CD14-positive monocyte (primary cell): ENCODE results near the gene HDAC10. TPM values are rescaled to one million over a fixed set of nuclear protein-coding genes. Genes with fewer than 3 reads are reported as not detected.

Experiments
- DNase-seq, 3 donors: peaks; one replicate each; pipeline ENCODE4 v3.0.0-alpha.2; 2011 to 2022
- H2AFZ ChIP-seq: 2 replicates; pipeline ENCODE4 v1.6.0; 2012; ENCODE audit warnings: mild to moderate bottlenecking, low read depth, low read length, inconsistent platforms; ENCODE audit not compliant: insufficient read depth, poor library complexity, severe bottlenecking
- H3K27ac ChIP-seq, 2 donors: 1 replicate in 1 of 2; 2 replicates in 1 of 2; pipeline ENCODE4 v1.5.1; 2012 to 2013; ENCODE audit warnings: low read length in 2 of 2, control low read depth in 1 of 2, inconsistent platforms in 1 of 2, low read depth in 1 of 2, mild to moderate bottlenecking in 1 of 2
- H3K27me3 ChIP-seq, 2 donors: one replicate each; pipeline versions ENCODE4 v1.6.0 to v1.6.1; 2011 to 2013; ENCODE audit warnings: low read length in 2 of 2; ENCODE audit not compliant: control insufficient read depth in 2 of 2, insufficient read depth in 2 of 2
- H3K36me3 ChIP-seq, 2 donors: replicated peaks in 1 of 2; 1 replicate in 1 of 2; 2 replicates in 1 of 2; pipeline versions ENCODE4 v1.5.1 to v1.6.1; 2012 to 2013; ENCODE audit warnings: low read length in 2 of 2, control low read depth in 1 of 2, inconsistent platforms in 1 of 2, mild to moderate bottlenecking in 1 of 2; ENCODE audit not compliant: insufficient read depth in 2 of 2, control insufficient read depth in 1 of 2
- H3K4me1 ChIP-seq, 2 donors: 1 replicate in 1 of 2; 2 replicates in 1 of 2; pipeline versions ENCODE4 v1.5.1 to v1.6.1; 2012 to 2013; ENCODE audit warnings: low read length in 2 of 2, control low read depth in 1 of 2, inconsistent platforms in 1 of 2, mild to moderate bottlenecking in 1 of 2, moderate library complexity in 1 of 2; ENCODE audit not compliant: insufficient read depth in 2 of 2, control insufficient read depth in 1 of 2
- H3K4me2 ChIP-seq: replicated peaks from 2 replicates; pipeline ENCODE3; 2012; ENCODE audit warnings: low read length, moderate library complexity, mild to moderate bottlenecking; ENCODE audit not compliant: poor library complexity, severe bottlenecking; ENCODE audit errors: extremely low read depth
- H3K4me3 ChIP-seq, 3 experiments: fragments of 200-600 bp in 1 of 3; sonication (generic) in 1 of 3; replicated peaks in 1 of 3; 1 replicate in 2 of 3; 2 replicates in 1 of 3; pipeline ENCODE4 v1.5.1; 2011 to 2013; ENCODE audit warnings: low read length in 3 of 3, mild to moderate bottlenecking in 3 of 3, control low read depth in 2 of 3, low read depth in 2 of 3, inconsistent platforms in 1 of 3, moderate library complexity in 1 of 3
- H3K79me2 ChIP-seq: 2 replicates; pipeline ENCODE4 v1.6.0; 2012; ENCODE audit warnings: mild to moderate bottlenecking, control low read depth, inconsistent platforms, low read length, moderate library complexity; ENCODE audit not compliant: insufficient read depth
- H3K9ac ChIP-seq: 2 replicates; pipeline ENCODE4 v1.6.0; 2017; ENCODE audit warnings: low read length, mild to moderate bottlenecking; ENCODE audit not compliant: insufficient read depth, poor library complexity, severe bottlenecking
- H3K9me3 ChIP-seq, 2 donors: replicated peaks in 1 of 2; 1 replicate in 1 of 2; 2 replicates in 1 of 2; pipeline versions ENCODE4 v1.5.1 to v1.6.1; 2012 to 2013; ENCODE audit warnings: low read length in 2 of 2, control low read depth in 1 of 2; ENCODE audit not compliant: control insufficient read depth in 1 of 2, insufficient read depth in 1 of 2
- H4K20me1 ChIP-seq: 2 replicates; pipeline ENCODE4 v1.6.0; 2012; ENCODE audit warnings: mild to moderate bottlenecking, low read length, control low read depth, moderate library complexity; ENCODE audit not compliant: insufficient read depth
- H3K27ac Mint-ChIP-seq, 7 donors: one replicate each; pipeline ENCODE4 v1.8.0; 2020; ENCODE audit warnings: mild to moderate bottlenecking in 7 of 7, mixed read lengths in 7 of 7, moderate library complexity in 6 of 7, inconsistent platforms in 2 of 7
- H3K27me3 Mint-ChIP-seq, 3 donors: one replicate each; pipeline ENCODE4 v1.8.0; 2021 to 2022; ENCODE audit warnings: low read depth in 3 of 3, mild to moderate bottlenecking in 3 of 3, mixed read lengths in 3 of 3, moderate library complexity in 3 of 3, inconsistent platforms in 1 of 3
- H3K36me3 Mint-ChIP-seq, 2 donors: one replicate each; pipeline ENCODE4 v1.8.0; 2020; ENCODE audit warnings: mixed read lengths in 2 of 2, inconsistent platforms in 1 of 2, mild to moderate bottlenecking in 1 of 2
- H3K4me1 Mint-ChIP-seq: one replicate; pipeline ENCODE4 v1.8.0; 2020; ENCODE audit warnings: mild to moderate bottlenecking, mixed read lengths
- H3K4me3 Mint-ChIP-seq, 2 donors: one replicate each; pipeline ENCODE4 v1.8.0; 2020; ENCODE audit warnings: mild to moderate bottlenecking in 2 of 2, mixed read lengths in 2 of 2, moderate library complexity in 1 of 2
- H3K9me3 Mint-ChIP-seq, 7 donors: one replicate each; pipeline ENCODE4 v1.8.0; 2020 to 2022; ENCODE audit warnings: mixed read lengths in 7 of 7, mild to moderate bottlenecking in 6 of 7, moderate library complexity in 6 of 7, inconsistent platforms in 2 of 7
- WGBS: methylation state at CpG from one replicate; pipeline ENCODE4 v1.1.5; 2013; ENCODE audit warnings: missing lambda C conversion rate; ENCODE audit not compliant: insufficient coverage; 5-methylcytosine and 5-hydroxymethylcytosine counted together
- intact Hi-C, 2 donors: fragments of 100-400 bp; cut with micrococcal nuclease; formaldehyde crosslinking; loops; one replicate each; pipeline versions ENCODE4 v1.15.0 to v1.15.1; 2023
- polyA plus RNA-seq, 3 donors: library from polyadenylated mRNA; depleted of rRNA in 1 of 3; unstranded in 2 of 3; stranded (reverse) in 1 of 3; fragments of 300-500 nt in 2 of 3; fragments of >200 nt in 1 of 3; fragmentation: Illumina TruSeq in 2 of 3; gene quantifications; 1 replicate in 2 of 3; 2 replicates in 1 of 3; pipeline ENCODE4 v1.2.3, GENCODE V29; 2012 to 2021
- TF ChIP-seq, protein P1 (sequence below): fragments of 200-600 bp; IDR thresholded peaks from one replicate; pipeline ENCODE4 v1.8.0; 2022; ENCODE audit warnings: antibody characterized with exemption, mild to moderate bottlenecking

Gene HDAC10
- polyA plus RNA-seq, 3 donors: 9.2 to 148 (median 13.7) TPM

DNA sequence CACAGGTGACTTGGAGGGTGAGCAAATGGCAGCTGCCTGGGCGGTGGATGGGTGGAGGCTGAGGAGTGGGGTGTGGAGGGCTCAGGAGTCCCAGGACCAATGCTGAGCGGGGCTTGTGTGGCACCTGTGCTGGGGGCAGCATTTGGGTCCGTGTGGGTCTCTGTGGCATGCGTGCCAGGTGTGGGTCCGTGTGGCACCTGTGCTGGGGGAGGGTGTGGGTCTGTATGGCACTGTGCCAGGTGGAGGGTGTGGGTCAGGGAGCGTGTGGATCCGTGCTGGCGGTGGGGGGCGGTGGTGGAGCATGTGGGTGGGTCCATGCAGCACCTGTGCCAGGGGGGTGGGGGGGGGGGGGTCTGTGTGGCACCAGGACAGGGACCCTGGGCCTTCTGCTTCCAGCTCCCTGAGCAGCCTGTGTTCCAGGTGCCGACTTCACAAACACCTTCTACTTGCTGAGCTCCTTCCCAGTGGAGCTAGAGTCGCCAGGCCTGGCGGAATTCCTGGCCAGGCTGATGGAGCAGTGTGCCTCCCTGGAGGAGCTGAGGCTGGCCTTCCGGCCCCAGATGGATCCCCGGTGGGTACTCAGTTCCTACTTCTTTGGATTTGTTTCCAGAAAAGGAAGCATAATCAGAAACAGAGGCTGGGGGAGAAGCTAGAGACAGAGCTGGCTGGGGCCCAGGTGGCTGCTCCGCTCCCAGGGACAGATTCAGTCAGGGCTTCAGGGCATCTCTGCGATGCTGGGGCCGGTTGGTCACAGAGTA, 35.6 kb downstream of the HDAC10 start:
- Histone ChIP-seq H3K27ac (no peak overlapping the region), H3K9me3 (no peaks in the 10 kb centered on the region), H3K79me2 (peaks cover 48% of the 10 kb centered on the region), H3K4me2 (no peak overlapping the region), H2AFZ (no peak overlapping the region), H4K20me1 (peaks cover 100% of the 10 kb centered on the region), H3K27me3 (no peaks in the 10 kb centered on the region), H3K4me1 (peaks cover 0 to 9% of the 10 kb centered on the region in 2 donors), H3K36me3 (peaks cover 82 to 90% of the 10 kb centered on the region in 2 donors), H3K4me3 (no peak overlapping the region), H3K9ac (no peak overlapping the region)
- peaks cover 69 to 92% of the 10 kb centered on the region in 2 donors for H3K36me3 Mint-ChIP-seq
- TF ChIP-seq, protein P1, sequence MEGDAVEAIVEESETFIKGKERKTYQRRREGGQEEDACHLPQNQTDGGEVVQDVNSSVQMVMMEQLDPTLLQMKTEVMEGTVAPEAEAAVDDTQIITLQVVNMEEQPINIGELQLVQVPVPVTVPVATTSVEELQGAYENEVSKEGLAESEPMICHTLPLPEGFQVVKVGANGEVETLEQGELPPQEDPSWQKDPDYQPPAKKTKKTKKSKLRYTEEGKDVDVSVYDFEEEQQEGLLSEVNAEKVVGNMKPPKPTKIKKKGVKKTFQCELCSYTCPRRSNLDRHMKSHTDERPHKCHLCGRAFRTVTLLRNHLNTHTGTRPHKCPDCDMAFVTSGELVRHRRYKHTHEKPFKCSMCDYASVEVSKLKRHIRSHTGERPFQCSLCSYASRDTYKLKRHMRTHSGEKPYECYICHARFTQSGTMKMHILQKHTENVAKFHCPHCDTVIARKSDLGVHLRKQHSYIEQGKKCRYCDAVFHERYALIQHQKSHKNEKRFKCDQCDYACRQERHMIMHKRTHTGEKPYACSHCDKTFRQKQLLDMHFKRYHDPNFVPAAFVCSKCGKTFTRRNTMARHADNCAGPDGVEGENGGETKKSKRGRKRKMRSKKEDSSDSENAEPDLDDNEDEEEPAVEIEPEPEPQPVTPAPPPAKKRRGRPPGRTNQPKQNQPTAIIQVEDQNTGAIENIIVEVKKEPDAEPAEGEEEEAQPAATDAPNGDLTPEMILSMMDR: no peak
- H3K27ac Mint-ChIP-seq: peak overlapping the region in 2 of 7 donors; percentile 50 to 52
- H3K27me3 Mint-ChIP-seq: no peaks in the 10 kb centered on the region
- WGBS: 95% methylated on average over 12 of the region's 17 CpGs
- H3K4me3 Mint-ChIP-seq: no peak overlapping the region
- intact Hi-C loops: no loop called here
- no peaks in the 10 kb centered on the region for H3K9me3 Mint-ChIP-seq
- peaks cover 6% of the 10 kb centered on the region for H3K4me1 Mint-ChIP-seq
- DNase-seq: no peak

DNA sequence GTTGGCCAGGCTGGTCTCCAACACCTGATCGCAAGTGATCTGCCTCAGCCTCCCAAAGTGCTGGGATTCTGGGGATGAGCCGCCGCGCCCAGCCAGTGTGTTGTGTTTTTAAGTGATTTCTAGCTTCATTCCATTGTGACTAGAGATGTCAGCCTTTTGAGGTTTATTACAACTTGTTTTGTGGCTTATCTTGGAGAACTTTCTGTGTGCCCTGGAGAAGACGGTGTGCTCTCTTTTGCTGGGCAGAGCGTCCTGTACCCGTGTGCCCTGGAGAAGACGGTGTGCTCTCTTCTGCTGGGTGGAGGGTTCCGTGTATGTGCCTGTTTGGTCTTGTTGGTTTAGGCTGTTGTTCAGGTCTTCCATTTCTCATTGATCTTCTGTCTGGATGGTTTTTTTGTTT, 37.8 kb downstream of the HDAC10 start:
- H3K4me1 Mint-ChIP-seq: peaks cover 4% of the 10 kb centered on the region
- intact Hi-C loops: no loop called here
- H3K36me3 Mint-ChIP-seq: peaks cover 69 to 93% of the 10 kb centered on the region in 2 donors
- no peaks in the 10 kb centered on the region for H3K27me3 ChIP-seq
- peaks cover 0 to 4% of the 10 kb centered on the region in 2 donors for H3K4me1 ChIP-seq
- peaks cover 68% of the 10 kb centered on the region for H3K79me2 ChIP-seq
- no peak overlapping the region for H3K27ac ChIP-seq
- DNase-seq: no peak
- peak overlapping the region in 1 of 7 donors; percentile 63 for H3K27ac Mint-ChIP-seq
- H2AFZ ChIP-seq: no peak overlapping the region
- H3K9ac ChIP-seq: no peak overlapping the region
- H3K4me3 ChIP-seq: no peak overlapping the region
- no peaks in the 10 kb centered on the region for H3K9me3 Mint-ChIP-seq
- H3K9me3 ChIP-seq: no peaks in the 10 kb centered on the region
- TF ChIP-seq, protein P1: no peak
- WGBS: 94% methylated on average over 8 of the region's 9 CpGs
- H3K4me2 ChIP-seq: no peak overlapping the region
- peaks cover 100% of the 10 kb centered on the region for H4K20me1 ChIP-seq
- peaks cover 85 to 93% of the 10 kb centered on the region in 2 donors for H3K36me3 ChIP-seq
- no peak overlapping the region for H3K4me3 Mint-ChIP-seq
- H3K27me3 Mint-ChIP-seq: no peaks in the 10 kb centered on the region
